Ovary (tissue), 9 donors: Measurements from ENCODE around the gene CCT3. TPM values are rescaled to one million over a fixed set of nuclear protein-coding genes. Genes with fewer than 3 reads are reported as not detected.

Experiments
- DNase-seq, 5 donors: peaks; one replicate each; pipeline ENCODE4 v3.0.0-alpha.2; 2019 to 2020
- H3K27ac ChIP-seq, 2 donors: fragments of 200-600 bp; one replicate each; pipeline versions ENCODE4 v1.5.1 to v1.8.0; 2019 to 2022
- H3K27me3 ChIP-seq: fragments of 200-600 bp; one replicate; pipeline ENCODE4 v1.8.0; 2022
- H3K36me3 ChIP-seq: fragments of 200-600 bp; sonication (generic); one replicate; pipeline ENCODE4 v1.5.1; 2019
- H3K4me1 ChIP-seq: one replicate; pipeline ENCODE4 v1.8.1; 2013; ENCODE audit warnings: mild to moderate bottlenecking, moderate library complexity; ENCODE audit not compliant: insufficient read depth
- H3K4me3 ChIP-seq: fragments of 200-600 bp; sonication (generic); one replicate; pipeline ENCODE4 v1.5.1; 2017
- H3K9me3 ChIP-seq, 2 donors: fragments of 200-600 bp in 1 of 2; sonication (generic) in 1 of 2; one replicate each; pipeline versions ENCODE4 v1.5.1 to v1.8.1; 2013 to 2019; ENCODE audit warnings: mild to moderate bottlenecking in 1 of 2, moderate library complexity in 1 of 2
- EP300 ChIP-seq: sonication (generic); formaldehyde crosslinking; IDR thresholded peaks from one replicate; pipeline ENCODE4 v1.6.1; 2017; ENCODE audit warnings: antibody characterized with exemption
- POLR2A ChIP-seq: fragments of 450-650 bp; IDR thresholded peaks from one replicate; pipeline ENCODE4 v1.6.1; 2017; ENCODE audit warnings: antibody characterized with exemption, mild to moderate bottlenecking, moderate library complexity
- WGBS, 3 donors: extraction: QIAGEN DNeasy Blood & Tissue Kit in 1 of 3; methylation state at CpG; one replicate each; pipeline versions ENCODE4 v1.1.5 to v1.1.7; 2013 to 2017; 5-methylcytosine and 5-hydroxymethylcytosine counted together
- intact Hi-C, 4 donors: fragments of 100-400 bp; cut with DNase I; formaldehyde crosslinking; loops; one replicate each; pipeline versions ENCODE4 v1.11.0 to v1.15.1; 2022 to 2023
- polyA plus RNA-seq, 2 donors: library from polyadenylated mRNA; stranded (reverse); fragments of 200-250 nt in 1 of 2; fragments of 350-450 nt in 1 of 2; fragmentation: Illumina TruSeq in 1 of 2; extraction: RNeasy Lipid Tissue Mini Kit (QIAGEN cat#74804) in 1 of 2; gene quantifications; one replicate each; pipeline ENCODE4 v1.2.3, GENCODE V29; 2013 to 2014
- total RNA-seq, 7 donors: library from RNA; depleted of rRNA in 2 of 7; stranded (reverse); fragments of >200 nt in 2 of 7; fragmentation: NEBNext Ultra II Directional in 3 of 7; extraction: Animal tissue kit (Norgen Biotek cat#: 25700) in 3 of 7; gene quantifications; one replicate each; pipeline versions ENCODE4 v1.1.0 to v1.2.4, GENCODE V29; 2016 to 2023
- TF ChIP-seq, protein P1 (sequence below), 3 donors: fragments of 450-650 bp in 2 of 3; fragments of 200-600 bp in 1 of 3; IDR thresholded peaks; one replicate each; pipeline versions ENCODE4 v1.5.1 to v1.8.0; 2016 to 2022; ENCODE audit warnings: antibody characterized with exemption in 3 of 3, mild to moderate bottlenecking in 1 of 3
- donor health status: DM: no; HTN: no; CAD: no; lungs with moderate emphysema.
- donor health status: DM: no; HTN: no; CAD: no.
- donor health status: Bipolar disorder and iron deficiency.
- donor health status: DM: yes; HTN: yes; CAD: no.
- donor health status: DM: no; HTN: no; CAD: no.
- donor health status: DM: yes; HTN: yes; CAD: no.

CCT3 gene
- total and polyA plus RNA-seq, 9 donors: 119 to 230 (median 175) TPM

- Histone ChIP-seq H3K4me1 (peaks cover 7% of the 10 kb centered on the region), H3K36me3 (no peaks in the 10 kb centered on the region), H3K27ac (peak overlapping the region; percentile 16 to 50), H3K27me3 (no peaks in the 10 kb centered on the region), H3K9me3 (no peaks in the 10 kb centered on the region), H3K4me3 (peak overlapping the region; percentile 81)
- no peak for DNase-seq
- intact Hi-C loops: no loop called here
- WGBS, 3 donors: 6 to 9% (median 6%) methylated on average over 22 of the region's 22 CpGs
- TF ChIP-seq, protein P1, sequence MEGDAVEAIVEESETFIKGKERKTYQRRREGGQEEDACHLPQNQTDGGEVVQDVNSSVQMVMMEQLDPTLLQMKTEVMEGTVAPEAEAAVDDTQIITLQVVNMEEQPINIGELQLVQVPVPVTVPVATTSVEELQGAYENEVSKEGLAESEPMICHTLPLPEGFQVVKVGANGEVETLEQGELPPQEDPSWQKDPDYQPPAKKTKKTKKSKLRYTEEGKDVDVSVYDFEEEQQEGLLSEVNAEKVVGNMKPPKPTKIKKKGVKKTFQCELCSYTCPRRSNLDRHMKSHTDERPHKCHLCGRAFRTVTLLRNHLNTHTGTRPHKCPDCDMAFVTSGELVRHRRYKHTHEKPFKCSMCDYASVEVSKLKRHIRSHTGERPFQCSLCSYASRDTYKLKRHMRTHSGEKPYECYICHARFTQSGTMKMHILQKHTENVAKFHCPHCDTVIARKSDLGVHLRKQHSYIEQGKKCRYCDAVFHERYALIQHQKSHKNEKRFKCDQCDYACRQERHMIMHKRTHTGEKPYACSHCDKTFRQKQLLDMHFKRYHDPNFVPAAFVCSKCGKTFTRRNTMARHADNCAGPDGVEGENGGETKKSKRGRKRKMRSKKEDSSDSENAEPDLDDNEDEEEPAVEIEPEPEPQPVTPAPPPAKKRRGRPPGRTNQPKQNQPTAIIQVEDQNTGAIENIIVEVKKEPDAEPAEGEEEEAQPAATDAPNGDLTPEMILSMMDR (IDR thresholded peaks at IDR 0.05): no peak
Measured at GRCh38 chr1:156281693-156282478, 56.2 kb downstream of the CCT3 start.

GRCh38 chr1:156281281-156281680, 56.8 kb downstream of the CCT3 start:
- 10 to 16% (median 11%) methylated on average over 8 of the region's 8 CpGs for WGBS, 3 donors
- H3K4me1 ChIP-seq: peaks cover 7% of the 10 kb centered on the region
- H3K27ac ChIP-seq: no peak overlapping the region
- TF ChIP-seq POLR2A (no peak), EP300 (no peak)
- TF ChIP-seq, protein P1 (IDR thresholded peaks at IDR 0.05): no peak
- DNase-seq: no peak
- H3K27me3 ChIP-seq: no peaks in the 10 kb centered on the region
- H3K9me3 ChIP-seq: no peaks in the 10 kb centered on the region
- no peaks in the 10 kb centered on the region for H3K36me3 ChIP-seq
- intact Hi-C loops: no loop called here
- peak overlapping the region; percentile 81 for H3K4me3 ChIP-seq

GRCh38 chr1:156279837-156280236, 58.3 kb downstream of the CCT3 start:
- Histone ChIP-seq H3K9me3 (no peaks in the 10 kb centered on the region), H3K36me3 (no peaks in the 10 kb centered on the region), H3K4me3 (no peak overlapping the region), H3K4me1 (peaks cover 7% of the 10 kb centered on the region), H3K27me3 (no peaks in the 10 kb centered on the region), H3K27ac (no peak overlapping the region)
- DNase-seq: no peak
- TF ChIP-seq, protein P1 (IDR thresholded peaks at IDR 0.05): no peak
- TF ChIP-seq POLR2A: no peak
- no peak for TF ChIP-seq EP300
- WGBS, 3 donors: 91 to 93% (median 92%) methylated on average over 3 of the region's 3 CpGs
- intact Hi-C loops: no loop called here

- Histone ChIP-seq H3K36me3 (no peaks in the 10 kb centered on the region), H3K4me1 (peaks cover 7% of the 10 kb centered on the region), H3K27me3 (no peaks in the 10 kb centered on the region), H3K4me3 (no peak overlapping the region), H3K9me3 (no peaks in the 10 kb centered on the region), H3K27ac (no peak overlapping the region)
- intact Hi-C loops: no loop called here
- no peak for DNase-seq
- WGBS, 3 donors: 79 to 89% (median 87%) methylated on average over 6 of the region's 6 CpGs
- no peak for TF ChIP-seq EP300
- TF ChIP-seq, protein P1 (IDR thresholded peaks at IDR 0.05): no peak
- no peak for TF ChIP-seq POLR2A
Measured at GRCh38 chr1:156276966-156277381, 61.1 kb downstream of the CCT3 start.
